Stimulated activated naive CD4-positive, alpha-beta T cell (primary cell): ENCODE data around the gene RAD9A.

ENCODE experiments used
- DNase-seq, 6 experiments: peaks; one replicate each; lab custom pipeline; 2025; lab: John Stamatoyannopoulos, UW

The RAD9A gene

GRCh38 chr11:67374571-67375281 lies 17.1 kb upstream of the RAD9A start:
- no peak for DNase-seq

- no peak for DNase-seq
Measured at GRCh38 chr11:67375320-67376055, 16.3 kb upstream of the RAD9A start.

GRCh38 chr11:67376063-67376820 lies 15.5 kb upstream of the RAD9A start:
- no peak for DNase-seq

GRCh38 chr11:67376873-67377808 lies 14.6 kb upstream of the RAD9A start:
- no peak for DNase-seq

GRCh38 chr11:67378544-67378943 lies 13.2 kb upstream of the RAD9A start:
- no peak for DNase-seq

GRCh38 chr11:67379061-67380058 lies 12.4 kb upstream of the RAD9A start:
- no peak for DNase-seq

- no peak for DNase-seq
Measured at GRCh38 chr11:67381244-67381972, 10.4 kb upstream of the RAD9A start.

GRCh38 chr11:67382276-67383136 lies 9.3 kb upstream of the RAD9A start:
- DNase-seq = peak; percentile 40 to 84 (median 76)

GRCh38 chr11:67384851-67385366 lies 6.9 kb upstream of the RAD9A start:
- no peak for DNase-seq

- no peak for DNase-seq
Measured at GRCh38 chr11:67387069-67387468, 4.7 kb upstream of the RAD9A start.

- DNase-seq = no peak
Measured at GRCh38 chr11:67387518-67387917, 4.3 kb upstream of the RAD9A start.

- peak; percentile 17 to 45 (median 36) for DNase-seq
Measured at GRCh38 chr11:67389477-67389876, 2.3 kb upstream of the RAD9A start.

- no peak for DNase-seq
Measured at GRCh38 chr11:67390947-67391303, 861 bp upstream of the RAD9A start.

GRCh38 chr11:67392183-67392715 lies 463 bp downstream of the RAD9A start:
- no peak for DNase-seq

GRCh38 chr11:67393437-67393836 lies 1.7 kb downstream of the RAD9A start:
- DNase-seq = no peak

- DNase-seq = no peak
Measured at GRCh38 chr11:67393990-67394389, 2.2 kb downstream of the RAD9A start.

- no peak for DNase-seq
Measured at GRCh38 chr11:67395555-67396258, 3.9 kb downstream of the RAD9A start.

- no peak for DNase-seq
Measured at GRCh38 chr11:67396259-67396581, 4.4 kb downstream of the RAD9A start.
